Nephron progenitor cell (in vitro differentiated cells): Measurements from ENCODE around the gene NDRG3.
"Not testable (repeated sequence)": the region's sequence is repeated elsewhere in the genome, so short reads cannot be mapped to it uniquely, and the experiment has no call there.

Experiments
- DNase-seq: peaks from one replicate; pipeline ENCODE4 v3.0.0; 2021
- H3K27ac Mint-ChIP-seq: 2 replicates; pipeline ENCODE4 v1.8.0; 2021; ENCODE audit warnings: mild to moderate bottlenecking, moderate library complexity, mixed read lengths
- H3K27me3 Mint-ChIP-seq: 2 replicates; pipeline ENCODE4 v1.8.0; 2021; ENCODE audit warnings: mild to moderate bottlenecking, low read depth, mixed read lengths; ENCODE audit not compliant: poor library complexity
- H3K36me3 Mint-ChIP-seq: 2 replicates; pipeline ENCODE4 v1.8.0; 2021; ENCODE audit warnings: low read depth, mixed read lengths
- H3K4me1 Mint-ChIP-seq: 2 replicates; pipeline ENCODE4 v1.8.0; 2021; ENCODE audit warnings: mixed read lengths
- H3K4me3 Mint-ChIP-seq: 2 replicates; pipeline ENCODE4 v1.8.0; 2021; ENCODE audit warnings: mild to moderate bottlenecking, moderate library complexity, mixed read lengths
- H3K9me3 Mint-ChIP-seq: 2 replicates; pipeline ENCODE4 v1.8.0; 2021; ENCODE audit warnings: mild to moderate bottlenecking, moderate library complexity, mixed read lengths
- TF ChIP-seq, protein P1 (sequence below): fragments of 200-600 bp; sonication (generic); IDR thresholded peaks from 2 replicates; pipeline ENCODE4 v1.5.0; 2021; ENCODE audit warnings: antibody characterized with exemption

The NDRG3 gene

DNA sequence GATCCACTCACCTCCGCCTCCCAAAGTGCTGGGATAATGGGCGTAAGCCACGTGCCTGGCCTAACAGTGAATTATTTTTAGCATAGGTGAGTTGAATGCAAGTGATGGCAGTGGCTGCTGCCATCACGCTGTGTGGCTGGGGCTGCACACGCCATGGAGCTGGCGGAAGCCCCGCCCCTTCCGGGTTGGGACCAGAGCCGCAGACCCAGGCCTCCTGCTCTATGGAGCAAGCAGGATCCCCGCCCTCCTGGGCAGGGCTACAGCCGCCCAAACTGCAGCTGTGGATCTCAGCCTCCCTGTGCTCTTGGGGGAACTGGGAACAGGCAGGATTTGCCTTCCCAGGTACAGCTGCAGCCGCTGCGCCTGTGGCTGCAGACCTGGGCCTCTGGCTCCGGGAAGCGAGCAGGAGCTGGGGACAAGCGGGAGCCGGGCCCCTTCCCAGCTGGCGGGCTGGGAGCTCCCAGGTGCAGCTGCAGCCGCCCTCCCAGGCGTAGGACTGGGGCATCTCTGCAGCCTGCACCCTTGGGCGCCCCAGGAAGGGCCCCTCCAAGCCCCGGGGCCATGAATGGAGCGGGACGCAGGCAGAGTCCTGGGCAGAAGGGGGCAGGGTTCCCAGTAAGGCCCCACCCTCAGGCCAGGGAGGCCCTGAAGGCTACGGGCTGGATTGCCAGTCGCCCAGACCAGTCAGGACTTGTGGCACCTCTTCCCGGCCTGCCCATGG is 69.0 kb downstream of the NDRG3 start:
- Mint-ChIP-seq H3K36me3 (peaks cover 31% of the 10 kb centered on the region), H3K27ac (no peak overlapping the region), H3K27me3 (no peaks in the 10 kb centered on the region), H3K4me3 (peak overlapping the region; percentile 81), H3K9me3 (peaks cover 7% of the 10 kb centered on the region), H3K4me1 (peaks cover 10% of the 10 kb centered on the region)
- DNase-seq: peak; percentile 86
- TF ChIP-seq, protein P1, sequence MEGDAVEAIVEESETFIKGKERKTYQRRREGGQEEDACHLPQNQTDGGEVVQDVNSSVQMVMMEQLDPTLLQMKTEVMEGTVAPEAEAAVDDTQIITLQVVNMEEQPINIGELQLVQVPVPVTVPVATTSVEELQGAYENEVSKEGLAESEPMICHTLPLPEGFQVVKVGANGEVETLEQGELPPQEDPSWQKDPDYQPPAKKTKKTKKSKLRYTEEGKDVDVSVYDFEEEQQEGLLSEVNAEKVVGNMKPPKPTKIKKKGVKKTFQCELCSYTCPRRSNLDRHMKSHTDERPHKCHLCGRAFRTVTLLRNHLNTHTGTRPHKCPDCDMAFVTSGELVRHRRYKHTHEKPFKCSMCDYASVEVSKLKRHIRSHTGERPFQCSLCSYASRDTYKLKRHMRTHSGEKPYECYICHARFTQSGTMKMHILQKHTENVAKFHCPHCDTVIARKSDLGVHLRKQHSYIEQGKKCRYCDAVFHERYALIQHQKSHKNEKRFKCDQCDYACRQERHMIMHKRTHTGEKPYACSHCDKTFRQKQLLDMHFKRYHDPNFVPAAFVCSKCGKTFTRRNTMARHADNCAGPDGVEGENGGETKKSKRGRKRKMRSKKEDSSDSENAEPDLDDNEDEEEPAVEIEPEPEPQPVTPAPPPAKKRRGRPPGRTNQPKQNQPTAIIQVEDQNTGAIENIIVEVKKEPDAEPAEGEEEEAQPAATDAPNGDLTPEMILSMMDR: no peak

DNA sequence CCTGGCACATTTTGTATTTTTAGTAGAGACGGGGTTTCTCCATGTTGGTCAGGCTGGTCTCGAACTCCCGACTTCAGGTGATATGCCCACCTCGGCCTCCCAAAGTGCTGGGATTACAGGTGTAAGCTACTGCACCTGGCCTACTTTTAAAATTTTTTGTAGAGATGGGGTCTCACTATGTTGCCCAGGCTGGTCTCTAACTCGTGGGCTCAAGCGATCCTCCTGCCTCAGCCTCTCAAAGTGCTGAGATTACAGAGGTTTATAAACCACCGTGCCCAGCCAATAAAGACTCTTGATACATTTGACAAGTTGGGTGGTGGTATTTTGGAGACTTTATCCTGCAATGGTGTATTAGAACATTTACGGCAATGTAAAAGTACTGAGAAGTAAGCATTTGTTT is 70.3 kb downstream of the NDRG3 start:
- not testable (repeated sequence) for H3K4me3 Mint-ChIP-seq, H3K27ac Mint-ChIP-seq, H3K9me3 Mint-ChIP-seq, DNase-seq, H3K27me3 Mint-ChIP-seq
- peaks cover 10% of the 10 kb centered on the region for H3K4me1 Mint-ChIP-seq
- peaks cover 27% of the 10 kb centered on the region for H3K36me3 Mint-ChIP-seq

- H3K27me3 Mint-ChIP-seq: no peaks in the 10 kb centered on the region
- no peak for DNase-seq
These were observed 72.9 kb downstream of the NDRG3 start for GRCh38 chr20:36672991-36673390.

GRCh38 chr20:36670665-36671357 is 75.1 kb downstream of the NDRG3 start:
- DNase-seq: no peak
- H3K4me3 Mint-ChIP-seq: no peak overlapping the region
- TF ChIP-seq, protein P1: no peak
- H3K27me3 Mint-ChIP-seq: no peaks in the 10 kb centered on the region
- no peak overlapping the region for H3K27ac Mint-ChIP-seq
- no peaks in the 10 kb centered on the region for H3K4me1 Mint-ChIP-seq
- H3K36me3 Mint-ChIP-seq: peaks cover 21% of the 10 kb centered on the region
- no peaks in the 10 kb centered on the region for H3K9me3 Mint-ChIP-seq

More at GRCh38 chr20:36672991-36673390, 72.9 kb downstream of the NDRG3 start:
- Mint-ChIP-seq H3K4me3 (no peak overlapping the region), H3K4me1 (peaks cover 8% of the 10 kb centered on the region), H3K27ac (no peak overlapping the region), H3K9me3 (peaks cover 6% of the 10 kb centered on the region), H3K36me3 (peaks cover 18% of the 10 kb centered on the region)
- TF ChIP-seq, protein P1: no peak

GRCh38 chr20:36666181-36666740 is 79.6 kb downstream of the NDRG3 start:
- TF ChIP-seq, protein P1: no peak
- Mint-ChIP-seq H3K4me3 (no peak overlapping the region), H3K4me1 (no peaks in the 10 kb centered on the region), H3K27ac (peak overlapping the region; percentile 11), H3K27me3 (no peaks in the 10 kb centered on the region), H3K9me3 (no peaks in the 10 kb centered on the region), H3K36me3 (peaks cover 31% of the 10 kb centered on the region)
- no peak for DNase-seq

GRCh38 chr20:36663031-36663430 is 82.9 kb downstream of the NDRG3 start:
- Mint-ChIP-seq H3K27ac (no peak overlapping the region), H3K4me3 (no peak overlapping the region), H3K36me3 (peaks cover 34% of the 10 kb centered on the region), H3K9me3 (no peaks in the 10 kb centered on the region), H3K4me1 (no peaks in the 10 kb centered on the region), H3K27me3 (no peaks in the 10 kb centered on the region)
- DNase-seq: no peak
- TF ChIP-seq, protein P1: no peak
